Stimulated activated memory B cell treated with anti-CD40 and anti-IgM and Interleukin-4, amounts not matched to agents 10 μg/mL and 1 μg/mL and 100 μg/mL, for 72 hours (primary cell): ENCODE data around the gene MTHFD1.

ENCODE experiments used
- ATAC-seq: fragments of 150-1000 bp; cut with Tn5 transposase; 2 replicates; pipeline ENCODE4 v1.10.0; 2021
- H3K27ac Mint-ChIP-seq: one replicate; pipeline ENCODE4 v1.8.0; 2022; ENCODE audit warnings: mild to moderate bottlenecking, mixed read lengths
- H3K27me3 Mint-ChIP-seq: one replicate; pipeline ENCODE4 v1.8.0; 2022; ENCODE audit warnings: mixed read lengths
- H3K36me3 Mint-ChIP-seq: one replicate; pipeline ENCODE4 v1.8.0; 2022; ENCODE audit warnings: mixed read lengths
- H3K4me1 Mint-ChIP-seq: one replicate; pipeline ENCODE4 v1.8.0; 2022; ENCODE audit warnings: mixed read lengths
- H3K4me3 Mint-ChIP-seq: one replicate; pipeline ENCODE4 v1.8.0; 2022; ENCODE audit warnings: mild to moderate bottlenecking, moderate library complexity, mixed read lengths
- H3K9me3 Mint-ChIP-seq: one replicate; pipeline ENCODE4 v1.8.0; 2022; ENCODE audit warnings: mixed read lengths

Gene MTHFD1

GRCh38 chr14:64507376-64508156 is 119.4 kb downstream of the MTHFD1 start:
- Mint-ChIP-seq H3K27ac (peak overlapping the region; percentile 99), H3K36me3 (peaks cover 8% of the 10 kb centered on the region), H3K27me3 (no peaks in the 10 kb centered on the region), H3K9me3 (no peaks in the 10 kb centered on the region), H3K4me3 (peak overlapping the region; percentile 91), H3K4me1 (peaks cover 67% of the 10 kb centered on the region)
- ATAC-seq, result no peak

- Mint-ChIP-seq H3K4me1 (peaks cover 66% of the 10 kb centered on the region), H3K9me3 (no peaks in the 10 kb centered on the region), H3K36me3 (peaks cover 9% of the 10 kb centered on the region), H3K4me3 (peak overlapping the region; percentile 38), H3K27me3 (no peaks in the 10 kb centered on the region), H3K27ac (peak overlapping the region; percentile 99)
- no peak for ATAC-seq
Measured at GRCh38 chr14:64508215-64508776, 120.1 kb downstream of the MTHFD1 start.

GRCh38 chr14:64509036-64509435 is 120.9 kb downstream of the MTHFD1 start:
- Mint-ChIP-seq H3K4me3 (peak overlapping the region; percentile 24), H3K36me3 (peaks cover 16% of the 10 kb centered on the region), H3K27me3 (no peaks in the 10 kb centered on the region), H3K4me1 (peaks cover 73% of the 10 kb centered on the region), H3K9me3 (no peaks in the 10 kb centered on the region), H3K27ac (peak overlapping the region; percentile 44)
- no peak for ATAC-seq
